ENCODE data around the gene WHRN.

The WHRN gene

GRCh38 chr9:114465417-114465816 is 39.9 kb downstream of the WHRN start:
- H3K4me3 ChIP-seq (ENCODE audit: low read depth, low read length), result no peak overlapping the region
- TF ChIP-seq MYC (IDR thresholded peaks at IDR 0.05; ENCODE audit: low read depth, low read length) (no peak), POLR2A (IDR thresholded peaks at IDR 0.05; ENCODE audit: extremely low read depth, insufficient read length) (no peak), CTCF (IDR thresholded peaks at IDR 0.05; ENCODE audit: low read depth, low read length) (no peak), MAX (IDR thresholded peaks at IDR 0.05; ENCODE audit: low read depth, low read length) (no peak)
- no peak for DNase-seq (ENCODE audit: low read depth)

GRCh38 chr9:114464281-114465051 is 40.8 kb downstream of the WHRN start:
- H3K4me3 ChIP-seq (ENCODE audit: low read depth, low read length), result no peak overlapping the region
- TF ChIP-seq CTCF (IDR thresholded peaks at IDR 0.05; ENCODE audit: low read depth, low read length), result no peak
- no peak for TF ChIP-seq POLR2A (IDR thresholded peaks at IDR 0.05; ENCODE audit: extremely low read depth, insufficient read length)
- no peak for TF ChIP-seq MAX (IDR thresholded peaks at IDR 0.05; ENCODE audit: low read depth, low read length)
- TF ChIP-seq MYC (IDR thresholded peaks at IDR 0.05; ENCODE audit: low read depth, low read length), result no peak
- no peak for DNase-seq (ENCODE audit: low read depth)

- DNase-seq (ENCODE audit: low read depth), result no peak
- no peak for TF ChIP-seq MYC (IDR thresholded peaks at IDR 0.05; ENCODE audit: low read depth, low read length)
- TF ChIP-seq MAX (IDR thresholded peaks at IDR 0.05; ENCODE audit: low read depth, low read length), result no peak
- no peak for TF ChIP-seq CTCF (IDR thresholded peaks at IDR 0.05; ENCODE audit: low read depth, low read length)
- no peak overlapping the region for H3K4me3 ChIP-seq (ENCODE audit: low read depth, low read length)
Observed at GRCh38 chr9:114462791-114463190, 42.5 kb downstream of the WHRN start.

- DNase-seq (ENCODE audit: low read depth), result no peak
- no peak overlapping the region for H3K4me3 ChIP-seq (ENCODE audit: low read depth, low read length)
- TF ChIP-seq POLR2A (IDR thresholded peaks at IDR 0.05; ENCODE audit: extremely low read depth, insufficient read length) (no peak), MYC (IDR thresholded peaks at IDR 0.05; ENCODE audit: low read depth, low read length) (no peak), MAX (IDR thresholded peaks at IDR 0.05; ENCODE audit: low read depth, low read length) (no peak), CTCF (IDR thresholded peaks at IDR 0.05; ENCODE audit: low read depth, low read length) (no peak)
Observed at GRCh38 chr9:114461468-114461867, 43.8 kb downstream of the WHRN start.

GRCh38 chr9:114460513-114461199 is 44.6 kb downstream of the WHRN start:
- DNase-seq (ENCODE audit: low read depth), result no peak
- no peak overlapping the region for H3K4me3 ChIP-seq (ENCODE audit: low read depth, low read length)
- TF ChIP-seq CTCF (IDR thresholded peaks at IDR 0.05; ENCODE audit: low read depth, low read length), result no peak
- TF ChIP-seq POLR2A (IDR thresholded peaks at IDR 0.05; ENCODE audit: extremely low read depth, insufficient read length), result no peak
- no peak for TF ChIP-seq MAX (IDR thresholded peaks at IDR 0.05; ENCODE audit: low read depth, low read length)
- no peak for TF ChIP-seq MYC (IDR thresholded peaks at IDR 0.05; ENCODE audit: low read depth, low read length)

Data from NB4 (cell line).